ENCODE measurements around the gene ZCCHC12.

GRCh38 chrX:118861338-118861737, 37.7 kb downstream of the ZCCHC12 start:
- TF ChIP-seq CTCF (IDR thresholded peaks at IDR 0.05) = no peak
- no peak for TF ChIP-seq POLR2A (IDR thresholded peaks at IDR 0.05)
- TF ChIP-seq POLR2AphosphoS5 (IDR thresholded peaks at IDR 0.05) = no peak
